Mesenchymal stem cell (in vitro differentiated cells and primary cell): ENCODE data around the gene PSTPIP1.

Source experiments
- DNase-seq: peaks from one replicate; pipeline ENCODE4 v3.0.0-alpha.2; 2013
- H2AFZ ChIP-seq: one replicate; pipeline ENCODE4 v1.6.1; 2013; ENCODE audit warnings: low read depth, mild to moderate bottlenecking, control low read depth, inconsistent platforms, low read length, moderate library complexity
- H2AK5ac ChIP-seq: 2 replicates; pipeline ENCODE4 v1.6.1; 2013; ENCODE audit warnings: low read length, moderate library complexity, mild to moderate bottlenecking, inconsistent platforms; ENCODE audit not compliant: severe bottlenecking
- H2BK120ac ChIP-seq: one replicate; pipeline ENCODE4 v1.6.1; 2013; ENCODE audit warnings: low read depth, mild to moderate bottlenecking, inconsistent platforms, low read length, moderate library complexity
- H2BK12ac ChIP-seq, 2 experiments: one replicate each; pipeline ENCODE4 v1.6.1; 2013; ENCODE audit warnings: inconsistent platforms in 2 of 2, low read length in 2 of 2, mild to moderate bottlenecking in 2 of 2, moderate library complexity in 2 of 2, control low read depth in 1 of 2
- H2BK15ac ChIP-seq: one replicate; pipeline ENCODE4 v1.6.1; 2013; ENCODE audit warnings: mild to moderate bottlenecking, low read depth, inconsistent platforms; ENCODE audit not compliant: poor library complexity, severe bottlenecking
- H2BK5ac ChIP-seq: 2 replicates; pipeline ENCODE4 v1.6.1; 2013; ENCODE audit warnings: low read depth, mild to moderate bottlenecking, low read length, control low read depth, inconsistent platforms; ENCODE audit not compliant: poor library complexity, severe bottlenecking
- H3K14ac ChIP-seq, 2 experiments: one replicate each; pipeline ENCODE4 v1.6.1; 2013; ENCODE audit warnings: inconsistent platforms in 2 of 2, low read length in 2 of 2, control low read depth in 1 of 2, mild to moderate bottlenecking in 1 of 2, moderate library complexity in 1 of 2
- H3K18ac ChIP-seq, 2 experiments: one replicate each; pipeline ENCODE4 v1.6.1; 2013; ENCODE audit warnings: inconsistent platforms in 2 of 2, low read length in 2 of 2, control low read depth in 1 of 2, low read depth in 1 of 2, mild to moderate bottlenecking in 1 of 2
- H3K23ac ChIP-seq, 2 experiments: one replicate each; pipeline ENCODE4 v1.6.1; 2013; ENCODE audit warnings: inconsistent platforms in 2 of 2, low read length in 2 of 2, mild to moderate bottlenecking in 2 of 2, moderate library complexity in 2 of 2, control low read depth in 1 of 2
- H3K27ac ChIP-seq: 2 replicates; pipeline ENCODE4 v1.5.1; 2013; ENCODE audit warnings: mild to moderate bottlenecking, moderate library complexity, low read length, control low read depth, inconsistent platforms; ENCODE audit not compliant: poor library complexity, severe bottlenecking
- H3K27me3 ChIP-seq, 2 experiments: 2 replicates each; pipeline versions ENCODE4 v1.6.1 to v1.7.0; 2013; ENCODE audit warnings: low read length in 2 of 2, mild to moderate bottlenecking in 2 of 2, moderate library complexity in 2 of 2, control low read depth in 1 of 2, inconsistent platforms in 1 of 2; ENCODE audit not compliant: control insufficient read depth in 1 of 2, insufficient read depth in 1 of 2
- H3K36me3 ChIP-seq, 2 experiments: 2 replicates each; pipeline versions ENCODE4 v1.6.1 to v1.7.0; 2013; ENCODE audit warnings: low read length in 2 of 2, control low read depth in 1 of 2, inconsistent platforms in 1 of 2, low read depth in 1 of 2, mild to moderate bottlenecking in 1 of 2; ENCODE audit not compliant: insufficient read depth in 2 of 2, control insufficient read depth in 1 of 2
- H3K4ac ChIP-seq, 2 experiments: one replicate each; pipeline ENCODE4 v1.6.1; 2013; ENCODE audit warnings: inconsistent platforms in 2 of 2, low read length in 2 of 2, mild to moderate bottlenecking in 2 of 2, moderate library complexity in 2 of 2, control low read depth in 1 of 2, low read depth in 1 of 2
- H3K4me1 ChIP-seq: 2 replicates; pipeline ENCODE4 v1.6.1; 2013; ENCODE audit warnings: low read depth, low read length, control low read depth; ENCODE audit not compliant: control insufficient read depth, insufficient read depth
- H3K4me2 ChIP-seq: 2 replicates; pipeline ENCODE4 v1.6.1; 2013; ENCODE audit warnings: low read length, mild to moderate bottlenecking, inconsistent platforms; ENCODE audit not compliant: poor library complexity, severe bottlenecking
- H3K4me3 ChIP-seq, 2 experiments: 2 replicates each; pipeline versions ENCODE4 v1.5.1 to v1.7.0; 2013; ENCODE audit warnings: low read length in 2 of 2, mild to moderate bottlenecking in 2 of 2, control low read depth in 1 of 2, low read depth in 1 of 2; ENCODE audit not compliant: insufficient read depth in 1 of 2
- H3K79me1 ChIP-seq: replicated peaks from 2 replicates; pipeline ENCODE4 v1.6.1; 2013; ENCODE audit warnings: mild to moderate bottlenecking, control low read depth, low read length, inconsistent platforms; ENCODE audit not compliant: poor library complexity, severe bottlenecking
- H3K9ac ChIP-seq: 2 replicates; pipeline ENCODE4 v1.7.0; 2013; ENCODE audit warnings: mild to moderate bottlenecking, low read length, moderate library complexity
- H3K9me3 ChIP-seq: 2 replicates; pipeline ENCODE4 v1.7.0; 2013; ENCODE audit warnings: mild to moderate bottlenecking, low read length; ENCODE audit not compliant: control insufficient read depth
- H4K8ac ChIP-seq: one replicate; pipeline ENCODE4 v1.6.1; 2013; ENCODE audit warnings: inconsistent platforms, mild to moderate bottlenecking, low read length, moderate library complexity
- H4K91ac ChIP-seq: one replicate; pipeline ENCODE4 v1.6.1; 2013; ENCODE audit warnings: mild to moderate bottlenecking, low read length, inconsistent platforms
- WGBS: methylation state at CpG from one replicate; pipeline ENCODE4 v1.1.7; 2013; ENCODE audit warnings: mixed read lengths; 5-methylcytosine and 5-hydroxymethylcytosine counted together

The PSTPIP1 gene

GRCh38 chr15:77029166-77030047 is 34.5 kb downstream of the PSTPIP1 start:
- peaks cover 0 to 4% of the 10 kb centered on the region in 2 experiments for H3K36me3 ChIP-seq
- H2BK15ac ChIP-seq = no peak overlapping the region
- no peak for DNase-seq
- no peak overlapping the region for H2BK5ac ChIP-seq
- H2BK120ac ChIP-seq = no peak overlapping the region
- no peak overlapping the region for H3K4me3 ChIP-seq
- peaks cover 39% of the 10 kb centered on the region for H3K4me1 ChIP-seq
- H3K4me2 ChIP-seq = no peak overlapping the region
- no peak overlapping the region for H4K8ac ChIP-seq
- H3K23ac ChIP-seq = no peak overlapping the region
- H3K27ac ChIP-seq = no peak overlapping the region
- H2AK5ac ChIP-seq = no peak overlapping the region
- H2AFZ ChIP-seq = no peak overlapping the region
- H3K4ac ChIP-seq = no peak overlapping the region
- H3K9ac ChIP-seq = no peak overlapping the region
- 88% methylated on average over 21 of the region's 21 CpGs for WGBS
- no peak overlapping the region for H2BK12ac ChIP-seq
- peaks cover 10 to 41% of the 10 kb centered on the region in 2 experiments for H3K27me3 ChIP-seq
- H3K9me3 ChIP-seq = no peaks in the 10 kb centered on the region
- no peak overlapping the region for H4K91ac ChIP-seq
- no peak overlapping the region for H3K14ac ChIP-seq
- no peak overlapping the region for H3K18ac ChIP-seq
- no peaks in the 10 kb centered on the region for H3K79me1 ChIP-seq

DNA sequence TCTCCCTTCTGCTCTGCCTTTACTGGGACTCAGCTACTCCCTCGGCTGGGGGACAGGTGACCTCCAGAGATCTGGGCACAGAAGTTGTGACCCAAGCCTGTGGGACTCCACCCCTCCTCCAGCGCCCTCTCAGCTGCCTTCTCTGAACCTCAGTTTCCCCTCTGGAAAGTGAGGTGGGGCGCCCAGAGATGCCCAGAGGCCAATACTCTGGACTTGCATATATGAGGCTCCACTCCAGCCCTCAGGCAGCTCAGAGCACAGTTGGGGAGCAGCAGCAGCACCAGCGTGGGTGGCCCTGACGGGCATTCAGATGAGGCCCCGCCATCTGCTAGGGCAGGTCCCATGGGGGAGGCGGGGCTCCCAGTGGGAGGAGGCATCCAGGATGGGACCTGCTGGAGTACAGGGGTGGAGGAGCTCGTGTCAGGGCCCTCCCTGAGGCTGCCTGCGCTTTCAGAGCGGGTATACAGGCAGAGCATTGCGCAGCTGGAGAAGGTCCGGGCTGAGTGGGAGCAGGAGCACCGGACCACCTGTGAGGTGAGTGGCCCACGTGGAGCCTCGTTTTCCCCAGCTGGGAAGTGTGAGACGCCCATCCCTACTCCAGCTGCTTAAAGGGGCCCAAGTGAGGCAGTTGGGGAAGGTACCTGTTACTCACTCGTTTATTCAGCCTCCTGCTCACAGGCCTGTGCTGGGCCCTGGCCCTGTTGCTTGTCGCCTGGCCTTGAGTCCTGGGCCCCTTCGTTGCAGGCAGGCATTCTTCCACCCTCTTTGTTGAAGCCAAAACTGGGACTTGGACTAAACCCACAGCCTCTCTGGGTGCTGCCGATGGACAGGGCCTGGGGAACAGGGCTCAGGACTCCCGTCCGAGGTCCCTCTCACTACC is 35.4 kb downstream of the PSTPIP1 start:
- no peak overlapping the region for H3K18ac ChIP-seq
- peaks cover 42% of the 10 kb centered on the region for H3K4me1 ChIP-seq
- no peak overlapping the region for H3K4ac ChIP-seq
- no peak overlapping the region for H3K9ac ChIP-seq
- peaks cover 0 to 12% of the 10 kb centered on the region in 2 experiments for H3K36me3 ChIP-seq
- peak overlapping the region in 1 of 2 experiments; percentile 29 for H3K14ac ChIP-seq
- H4K8ac ChIP-seq = no peak overlapping the region
- peak overlapping the region in 1 of 2 experiments; percentile 34 for H3K23ac ChIP-seq
- H3K4me3 ChIP-seq = no peak overlapping the region
- 76% methylated on average over 22 of the region's 22 CpGs for WGBS
- H3K79me1 ChIP-seq = peaks cover 4% of the 10 kb centered on the region
- H3K9me3 ChIP-seq = no peaks in the 10 kb centered on the region
- no peak overlapping the region for H2BK12ac ChIP-seq
- no peak overlapping the region for H4K91ac ChIP-seq
- no peak overlapping the region for H2BK120ac ChIP-seq
- DNase-seq = no peak
- no peak overlapping the region for H2AK5ac ChIP-seq
- H2AFZ ChIP-seq = no peak overlapping the region
- H3K27me3 ChIP-seq = peaks cover 8 to 41% of the 10 kb centered on the region in 2 experiments
- H2BK5ac ChIP-seq = no peak overlapping the region
- no peak overlapping the region for H3K4me2 ChIP-seq
- H2BK15ac ChIP-seq = no peak overlapping the region
- H3K27ac ChIP-seq = no peak overlapping the region

DNA sequence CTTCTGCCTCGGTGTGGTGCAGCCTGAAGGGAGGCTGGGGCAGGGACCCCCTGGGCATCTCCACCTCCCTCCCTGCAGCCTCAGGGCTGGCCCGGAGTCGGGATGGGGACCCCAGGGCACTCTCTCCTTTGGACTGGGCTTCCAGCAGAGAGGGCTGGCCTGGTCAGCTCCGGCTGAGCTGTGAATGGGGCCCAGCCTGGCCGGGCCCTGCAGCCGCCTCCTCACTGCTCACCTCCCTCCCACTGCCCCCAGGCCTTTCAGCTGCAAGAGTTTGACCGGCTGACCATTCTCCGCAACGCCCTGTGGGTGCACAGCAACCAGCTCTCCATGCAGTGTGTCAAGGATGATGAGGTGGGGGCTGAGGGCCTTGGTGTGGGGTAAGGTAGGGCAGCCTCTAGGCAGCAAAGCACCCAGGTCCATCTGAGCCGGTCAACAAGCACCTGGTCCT is 36.0 kb downstream of the PSTPIP1 start:
- H3K4me2 ChIP-seq = no peak overlapping the region
- H3K18ac ChIP-seq = no peak overlapping the region
- H3K4ac ChIP-seq = no peak overlapping the region
- no peak overlapping the region for H3K4me3 ChIP-seq
- no peak overlapping the region for H2BK5ac ChIP-seq
- peaks cover 0 to 18% of the 10 kb centered on the region in 2 experiments for H3K36me3 ChIP-seq
- no peak overlapping the region for H2AK5ac ChIP-seq
- H3K9ac ChIP-seq = no peak overlapping the region
- peaks cover 4% of the 10 kb centered on the region for H3K79me1 ChIP-seq
- no peak overlapping the region for H4K91ac ChIP-seq
- DNase-seq = no peak
- H3K23ac ChIP-seq = no peak overlapping the region
- no peaks in the 10 kb centered on the region for H3K9me3 ChIP-seq
- H4K8ac ChIP-seq = no peak overlapping the region
- H2BK120ac ChIP-seq = no peak overlapping the region
- H2BK15ac ChIP-seq = no peak overlapping the region
- no peak overlapping the region for H2AFZ ChIP-seq
- no peak overlapping the region for H3K27ac ChIP-seq
- 89% methylated on average over 8 of the region's 10 CpGs for WGBS
- peaks cover 5 to 41% of the 10 kb centered on the region in 2 experiments for H3K27me3 ChIP-seq
- H3K4me1 ChIP-seq = peaks cover 42% of the 10 kb centered on the region
- H3K14ac ChIP-seq = peak overlapping the region in 1 of 2 experiments; percentile 29
- H2BK12ac ChIP-seq = no peak overlapping the region
